OCI-LY1 (cell line): ENCODE results near the gene MYO3B.

Experiments used
- EZH2 ChIP-seq: fragments of 200-600 bp; sonication (generic), shearing (Covaris generic); IDR thresholded peaks from 2 replicates; pipeline ENCODE4 v1.8.0; 2017; ENCODE audit warnings: borderline replicate concordance, mixed run types, mild to moderate bottlenecking, antibody characterized with exemption, low read length, moderate library complexity, mixed read lengths
- TF ChIP-seq, protein P1 (sequence below): fragments of 200-600 bp; sonication (generic), shearing (Covaris generic); IDR thresholded peaks from 2 replicates; pipeline ENCODE4 v1.5.1; 2017; ENCODE audit warnings: mild to moderate bottlenecking, antibody characterized with exemption, low read length, moderate library complexity, mixed read lengths

DNA sequence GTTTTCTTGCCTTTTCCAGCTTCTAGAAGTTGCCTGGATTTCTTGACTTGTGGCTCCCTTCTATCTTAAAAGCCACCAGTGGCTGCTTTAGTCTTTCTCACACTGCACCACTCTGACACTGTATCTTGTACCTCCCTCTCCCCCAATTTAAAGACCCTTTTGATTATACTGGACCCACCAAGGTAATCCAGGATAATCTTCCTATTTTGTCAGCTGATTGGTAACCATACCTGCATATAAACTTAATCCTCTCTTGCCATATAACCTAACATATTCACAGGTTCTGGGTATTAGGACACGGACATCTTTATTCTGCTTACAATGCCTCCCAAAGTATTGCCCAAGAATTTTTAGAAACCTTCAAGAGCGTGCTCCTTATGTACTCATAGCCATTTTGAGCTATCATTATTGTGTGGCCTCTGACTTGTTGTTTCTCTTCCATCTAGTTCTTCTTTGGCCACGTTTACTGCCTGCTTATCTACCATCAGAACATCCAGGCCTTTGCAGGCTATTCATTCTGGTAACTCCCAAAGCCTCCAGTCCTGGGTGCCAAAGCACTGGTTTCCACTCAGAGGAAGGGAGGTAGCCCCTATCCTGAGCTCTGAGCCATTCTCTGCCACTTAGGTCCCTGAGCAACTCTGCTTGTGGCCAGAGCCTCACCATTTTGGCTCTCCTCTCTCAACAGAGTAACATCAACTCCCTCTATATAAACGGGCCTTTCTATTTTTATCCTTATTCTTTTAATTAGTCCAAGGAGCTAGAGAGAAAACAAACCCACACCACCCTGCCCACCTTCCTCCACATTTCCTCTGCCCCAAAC is 70.8 kb downstream of the MYO3B start:
- TF ChIP-seq, protein P1, sequence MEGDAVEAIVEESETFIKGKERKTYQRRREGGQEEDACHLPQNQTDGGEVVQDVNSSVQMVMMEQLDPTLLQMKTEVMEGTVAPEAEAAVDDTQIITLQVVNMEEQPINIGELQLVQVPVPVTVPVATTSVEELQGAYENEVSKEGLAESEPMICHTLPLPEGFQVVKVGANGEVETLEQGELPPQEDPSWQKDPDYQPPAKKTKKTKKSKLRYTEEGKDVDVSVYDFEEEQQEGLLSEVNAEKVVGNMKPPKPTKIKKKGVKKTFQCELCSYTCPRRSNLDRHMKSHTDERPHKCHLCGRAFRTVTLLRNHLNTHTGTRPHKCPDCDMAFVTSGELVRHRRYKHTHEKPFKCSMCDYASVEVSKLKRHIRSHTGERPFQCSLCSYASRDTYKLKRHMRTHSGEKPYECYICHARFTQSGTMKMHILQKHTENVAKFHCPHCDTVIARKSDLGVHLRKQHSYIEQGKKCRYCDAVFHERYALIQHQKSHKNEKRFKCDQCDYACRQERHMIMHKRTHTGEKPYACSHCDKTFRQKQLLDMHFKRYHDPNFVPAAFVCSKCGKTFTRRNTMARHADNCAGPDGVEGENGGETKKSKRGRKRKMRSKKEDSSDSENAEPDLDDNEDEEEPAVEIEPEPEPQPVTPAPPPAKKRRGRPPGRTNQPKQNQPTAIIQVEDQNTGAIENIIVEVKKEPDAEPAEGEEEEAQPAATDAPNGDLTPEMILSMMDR, result no peak
- no peak for TF ChIP-seq EZH2
